ENCODE results near the gene HRCT1.

DNA sequence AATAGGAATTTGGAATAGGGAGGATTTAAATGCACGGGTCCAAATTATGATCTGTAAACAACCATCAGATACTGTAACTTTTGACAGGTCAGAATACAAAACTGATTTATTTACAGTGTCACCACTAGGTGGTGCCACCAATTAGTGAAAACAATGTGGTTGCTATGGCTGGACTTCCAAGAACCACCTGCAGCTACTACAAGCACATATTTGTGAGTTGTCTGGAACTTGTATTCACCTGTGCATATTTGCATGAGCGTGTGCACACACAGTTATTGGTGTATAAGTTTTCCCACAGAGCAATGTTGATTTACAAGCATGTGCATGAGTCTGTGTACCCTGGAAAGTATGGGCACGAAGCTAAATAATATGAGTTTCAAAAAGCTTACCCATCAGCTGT, 3.0 kb upstream of the HRCT1 start:
- TF ChIP-seq, protein P1, sequence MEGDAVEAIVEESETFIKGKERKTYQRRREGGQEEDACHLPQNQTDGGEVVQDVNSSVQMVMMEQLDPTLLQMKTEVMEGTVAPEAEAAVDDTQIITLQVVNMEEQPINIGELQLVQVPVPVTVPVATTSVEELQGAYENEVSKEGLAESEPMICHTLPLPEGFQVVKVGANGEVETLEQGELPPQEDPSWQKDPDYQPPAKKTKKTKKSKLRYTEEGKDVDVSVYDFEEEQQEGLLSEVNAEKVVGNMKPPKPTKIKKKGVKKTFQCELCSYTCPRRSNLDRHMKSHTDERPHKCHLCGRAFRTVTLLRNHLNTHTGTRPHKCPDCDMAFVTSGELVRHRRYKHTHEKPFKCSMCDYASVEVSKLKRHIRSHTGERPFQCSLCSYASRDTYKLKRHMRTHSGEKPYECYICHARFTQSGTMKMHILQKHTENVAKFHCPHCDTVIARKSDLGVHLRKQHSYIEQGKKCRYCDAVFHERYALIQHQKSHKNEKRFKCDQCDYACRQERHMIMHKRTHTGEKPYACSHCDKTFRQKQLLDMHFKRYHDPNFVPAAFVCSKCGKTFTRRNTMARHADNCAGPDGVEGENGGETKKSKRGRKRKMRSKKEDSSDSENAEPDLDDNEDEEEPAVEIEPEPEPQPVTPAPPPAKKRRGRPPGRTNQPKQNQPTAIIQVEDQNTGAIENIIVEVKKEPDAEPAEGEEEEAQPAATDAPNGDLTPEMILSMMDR (conservative IDR thresholded peaks at IDR 0.05; ENCODE audit: low read depth, low read length) = peak; percentile 73
- TF ChIP-seq RCOR1 (IDR thresholded peaks at IDR 0.05; ENCODE audit: insufficient replicate concordance, low read length) = no peak
- TF ChIP-seq CEBPB (IDR thresholded peaks at IDR 0.05; ENCODE audit: low read depth, low read length) = no peak
- TF ChIP-seq MAFK (IDR thresholded peaks at IDR 0.05; ENCODE audit: low read depth, low read length) = no peak
- no peak for TF ChIP-seq ELK1 (IDR thresholded peaks at IDR 0.05; ENCODE audit: borderline replicate concordance, low read depth, low read length)
- no peak for TF ChIP-seq POLR2A (IDR thresholded peaks at IDR 0.05; ENCODE audit: low read depth, low read length)
- no peak for TF ChIP-seq MXI1 (IDR thresholded peaks at IDR 0.05; ENCODE audit: borderline replicate concordance, low read depth, low read length)
- TF ChIP-seq NFE2L2 (IDR thresholded peaks at IDR 0.05; ENCODE audit: low read depth, low read length) = no peak
- TF ChIP-seq SMC3 (IDR thresholded peaks at IDR 0.05; ENCODE audit: low read depth, low read length) = peak; percentile 73
- peak; percentile 73 for TF ChIP-seq RAD21 (IDR thresholded peaks at IDR 0.05; ENCODE audit: low read length)

Measured in IMR-90 (cell line).